Astrocyte (in vitro differentiated cells and primary cell): Measurements from ENCODE around the gene ESX1. TPM values are rescaled to one million over a fixed set of nuclear protein-coding genes. Genes with fewer than 3 reads are reported as not detected.

ENCODE experiments used
- DNase-seq: peaks from one replicate; pipeline ENCODE4 v3.0.0-alpha.2; 2010; ENCODE audit warnings: low read depth
- FAIRE-seq: peaks from 2 replicates; lab custom pipeline; 2011; peaks lifted over from hg19 to GRCh38; lab: Jason Lieb, UNC
- H2AFZ ChIP-seq: 2 replicates; pipeline ENCODE4 v1.6.0; 2012; ENCODE audit warnings: low read depth, low read length, inconsistent platforms
- H3K27ac ChIP-seq: 2 replicates; pipeline ENCODE4 v1.5.1; 2011; ENCODE audit warnings: low read depth, low read length, inconsistent platforms
- H3K27me3 ChIP-seq: 2 replicates; pipeline ENCODE4 v1.6.0; 2011; ENCODE audit warnings: low read length, inconsistent platforms; ENCODE audit not compliant: insufficient read depth
- H3K36me3 ChIP-seq: 2 replicates; pipeline ENCODE4 v1.5.1; 2011; ENCODE audit warnings: low read length, inconsistent platforms; ENCODE audit not compliant: insufficient read depth
- H3K4me1 ChIP-seq: 2 replicates; pipeline ENCODE4 v1.5.1; 2011; ENCODE audit warnings: low read length, inconsistent platforms; ENCODE audit not compliant: insufficient read depth
- H3K4me2 ChIP-seq: 2 replicates; pipeline ENCODE4 v1.6.0; 2012; ENCODE audit warnings: low read length, inconsistent platforms
- H3K4me3 ChIP-seq: 2 replicates; pipeline ENCODE4 v1.5.1; 2011; ENCODE audit warnings: low read depth, mild to moderate bottlenecking, low read length, inconsistent platforms; ENCODE audit not compliant: insufficient read depth
- H3K79me2 ChIP-seq: 2 replicates; pipeline ENCODE4 v1.6.0; 2012; ENCODE audit warnings: mild to moderate bottlenecking, low read length, inconsistent platforms; ENCODE audit not compliant: insufficient read depth
- H3K9ac ChIP-seq: 2 replicates; pipeline ENCODE4 v1.6.0; 2012; ENCODE audit warnings: mild to moderate bottlenecking, low read length, inconsistent platforms
- H3K9me3 ChIP-seq: 2 replicates; pipeline ENCODE4 v1.5.1; 2012; ENCODE audit warnings: low read depth, mild to moderate bottlenecking, low read length, inconsistent platforms; ENCODE audit not compliant: insufficient read depth
- H4K20me1 ChIP-seq: 2 replicates; pipeline ENCODE4 v1.6.0; 2012; ENCODE audit warnings: low read length, inconsistent platforms; ENCODE audit not compliant: insufficient read depth
- H3K27ac Mint-ChIP-seq: one replicate; pipeline ENCODE4 v1.8.0; 2021; ENCODE audit warnings: mild to moderate bottlenecking, mixed read lengths; ENCODE audit not compliant: unreplicated experiment
- H3K27me3 Mint-ChIP-seq: one replicate; pipeline ENCODE4 v1.8.0; 2021; ENCODE audit warnings: low read depth, mixed read lengths; ENCODE audit not compliant: unreplicated experiment
- H3K36me3 Mint-ChIP-seq: one replicate; pipeline ENCODE4 v1.8.0; 2021; ENCODE audit warnings: low read depth, mixed read lengths; ENCODE audit not compliant: unreplicated experiment
- H3K4me1 Mint-ChIP-seq: one replicate; pipeline ENCODE4 v1.8.0; 2021; ENCODE audit warnings: low read depth, mixed read lengths; ENCODE audit not compliant: unreplicated experiment
- H3K4me3 Mint-ChIP-seq: one replicate; pipeline ENCODE4 v1.8.0; 2021; ENCODE audit warnings: mild to moderate bottlenecking, moderate library complexity, mixed read lengths; ENCODE audit not compliant: unreplicated experiment
- H3K9me3 Mint-ChIP-seq: one replicate; pipeline ENCODE4 v1.8.0; 2021; ENCODE audit warnings: mild to moderate bottlenecking, mixed read lengths; ENCODE audit not compliant: unreplicated experiment
- CTCF ChIP-seq: IDR thresholded peaks from 2 replicates; pipeline ENCODE4 v1.5.1; 2011; ENCODE audit warnings: low read depth, mild to moderate bottlenecking, inconsistent platforms, low read length, moderate library complexity; ENCODE audit not compliant: insufficient read depth
- EZH2 ChIP-seq: IDR thresholded peaks from 2 replicates; pipeline ENCODE4 v1.6.1; 2012; ENCODE audit warnings: mild to moderate bottlenecking, low read length, inconsistent platforms; ENCODE audit not compliant: insufficient read depth
- total RNA-seq: library from RNA; stranded (reverse); gene quantifications from 2 replicates; pipeline ENCODE4 v1.2.1, GENCODE V29; 2021

Gene ESX1
- total RNA-seq, 1 donor from 2014 or later: 0.48 TPM

DNA sequence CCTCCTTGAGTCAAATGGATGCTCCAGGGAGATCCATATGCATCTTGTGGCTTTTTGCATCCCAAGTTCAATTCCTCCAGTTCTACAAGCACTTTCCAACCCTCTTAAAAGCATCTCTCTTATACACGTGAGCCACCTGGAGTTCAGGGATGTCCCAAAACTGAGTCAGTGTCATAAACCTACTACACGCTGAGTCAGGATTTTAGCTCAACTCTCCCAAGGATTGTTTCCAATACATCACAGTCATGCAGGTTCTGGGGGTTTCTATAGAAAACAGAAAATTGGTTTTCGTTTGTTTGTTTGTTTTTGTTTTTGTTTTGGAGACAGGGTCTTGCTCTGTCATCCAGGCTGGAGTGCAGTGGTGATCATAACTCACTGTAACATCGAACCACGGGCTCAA is 25.9 kb upstream of the ESX1 start:
- no peak overlapping the region for H3K27ac Mint-ChIP-seq
- Histone ChIP-seq H3K27me3 (no peaks in the 10 kb centered on the region), H3K9ac (no peak overlapping the region), H3K27ac (no peak overlapping the region), H3K4me3 (no peak overlapping the region), H3K9me3 (no peaks in the 10 kb centered on the region), H3K79me2 (no peaks in the 10 kb centered on the region), H3K4me2 (no peak overlapping the region), H2AFZ (no peak overlapping the region), H4K20me1 (no peaks in the 10 kb centered on the region), H3K4me1 (no peaks in the 10 kb centered on the region), H3K36me3 (no peaks in the 10 kb centered on the region)
- peaks cover 5% of the 10 kb centered on the region for H3K4me1 Mint-ChIP-seq
- H3K27me3 Mint-ChIP-seq: no peaks in the 10 kb centered on the region
- H3K36me3 Mint-ChIP-seq: no peaks in the 10 kb centered on the region
- TF ChIP-seq CTCF (no peak), EZH2 (no peak)
- FAIRE-seq: no peak
- no peak for DNase-seq
- peaks cover 4% of the 10 kb centered on the region for H3K9me3 Mint-ChIP-seq
- H3K4me3 Mint-ChIP-seq: no peak overlapping the region

DNA sequence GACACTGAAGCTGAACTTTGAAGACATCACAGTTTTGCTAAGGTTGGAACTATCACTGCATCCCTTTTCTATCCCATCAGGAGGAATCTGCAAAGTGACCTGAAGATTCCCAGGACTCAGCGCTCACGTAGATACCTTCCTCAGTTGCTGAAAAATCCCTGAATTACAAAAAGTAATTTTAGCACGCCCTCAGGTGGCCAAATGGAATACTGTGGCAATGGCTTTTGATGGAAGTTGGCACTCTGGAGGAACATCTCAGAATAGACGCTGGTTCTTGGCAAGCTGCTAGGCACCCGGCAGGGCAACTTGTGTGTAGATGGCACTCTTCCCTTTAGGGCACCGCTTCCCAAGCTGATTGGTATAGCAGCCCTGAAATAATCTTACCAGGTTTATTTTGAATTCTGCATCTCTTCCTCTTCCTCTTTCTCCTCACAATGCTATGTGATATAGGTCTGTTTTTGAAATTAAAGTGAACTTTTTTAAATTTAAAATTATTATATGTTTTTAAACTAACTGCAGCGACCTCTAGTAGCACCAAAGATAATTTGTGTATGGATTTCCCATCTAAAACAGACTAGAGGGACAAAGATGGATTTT is 16.3 kb upstream of the ESX1 start:
- no peak for FAIRE-seq
- Histone ChIP-seq H3K4me2 (peak overlapping the region; percentile 78), H3K4me3 (no peak overlapping the region), H3K36me3 (no peaks in the 10 kb centered on the region), H3K9ac (peak overlapping the region; percentile 6), H4K20me1 (no peaks in the 10 kb centered on the region), H3K79me2 (no peaks in the 10 kb centered on the region), H3K9me3 (no peaks in the 10 kb centered on the region), H3K27me3 (peaks cover 7% of the 10 kb centered on the region), H2AFZ (no peak overlapping the region), H3K4me1 (no peaks in the 10 kb centered on the region), H3K27ac (no peak overlapping the region)
- DNase-seq: peak; percentile 4
- Mint-ChIP-seq H3K36me3 (no peaks in the 10 kb centered on the region), H3K4me3 (no peak overlapping the region), H3K27me3 (peaks cover 22% of the 10 kb centered on the region), H3K27ac (no peak overlapping the region), H3K9me3 (no peaks in the 10 kb centered on the region), H3K4me1 (no peaks in the 10 kb centered on the region)
- TF ChIP-seq CTCF (peak; percentile 69), EZH2 (no peak)

DNA sequence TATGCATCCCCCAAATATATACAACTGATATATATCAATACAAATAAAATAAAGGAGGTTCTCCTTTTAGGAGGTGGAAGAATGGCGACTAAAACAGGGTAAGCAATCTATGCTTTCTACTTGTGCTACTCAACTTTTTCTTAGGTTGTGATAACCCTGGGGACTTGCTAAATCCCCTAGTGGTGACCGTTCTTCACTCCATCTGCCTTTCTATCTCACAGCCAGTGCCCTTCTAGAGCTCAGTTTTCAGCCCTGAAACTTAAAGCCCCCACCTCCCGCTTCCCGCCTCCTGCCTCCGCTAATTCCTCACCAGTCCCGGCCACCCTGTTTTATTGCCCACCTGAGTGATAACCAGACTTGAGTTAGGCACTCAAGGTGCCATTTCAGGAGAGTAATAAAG is 15.5 kb upstream of the ESX1 start:
- FAIRE-seq (no peak), DNase-seq (no peak)
- Histone ChIP-seq H3K27me3 (peaks cover 7% of the 10 kb centered on the region), H3K79me2 (no peaks in the 10 kb centered on the region), H3K27ac (no peak overlapping the region), H4K20me1 (no peaks in the 10 kb centered on the region), H3K4me3 (no peak overlapping the region), H3K9me3 (no peaks in the 10 kb centered on the region), H3K36me3 (no peaks in the 10 kb centered on the region), H3K9ac (no peak overlapping the region), H3K4me2 (peak overlapping the region; percentile 78), H2AFZ (no peak overlapping the region), H3K4me1 (no peaks in the 10 kb centered on the region)
- no peak overlapping the region for H3K4me3 Mint-ChIP-seq
- no peaks in the 10 kb centered on the region for H3K9me3 Mint-ChIP-seq
- H3K4me1 Mint-ChIP-seq: no peaks in the 10 kb centered on the region
- H3K27ac Mint-ChIP-seq: no peak overlapping the region
- TF ChIP-seq EZH2: no peak
- TF ChIP-seq CTCF: no peak
- H3K27me3 Mint-ChIP-seq: peaks cover 22% of the 10 kb centered on the region
- no peaks in the 10 kb centered on the region for H3K36me3 Mint-ChIP-seq
